Prostate gland (tissue), 2 donors: Measurements from ENCODE around the gene CCDC81.

Experiments
- POLR2A ChIP-seq: fragments of 450-650 bp; IDR thresholded peaks from one replicate; pipeline ENCODE4 v1.6.1; 2016; ENCODE audit warnings: antibody characterized with exemption, mild to moderate bottlenecking
- POLR2AphosphoS5 ChIP-seq: sonication (generic); formaldehyde crosslinking; IDR thresholded peaks from one replicate; pipeline ENCODE4 v1.6.1; 2017; ENCODE audit warnings: antibody characterized with exemption
- TF ChIP-seq, protein P1 (sequence below), 4 experiments: fragments of 200-600 bp in 2 of 4; fragments of 450-650 bp in 2 of 4; sonication (generic) in 2 of 4; IDR thresholded peaks; 1 replicate in 3 of 4; 2 replicates in 1 of 4; pipeline ENCODE4 v1.5.1; 2016 to 2019; ENCODE audit warnings: antibody characterized with exemption in 4 of 4, mild to moderate bottlenecking in 2 of 4, moderate library complexity in 2 of 4

DNA sequence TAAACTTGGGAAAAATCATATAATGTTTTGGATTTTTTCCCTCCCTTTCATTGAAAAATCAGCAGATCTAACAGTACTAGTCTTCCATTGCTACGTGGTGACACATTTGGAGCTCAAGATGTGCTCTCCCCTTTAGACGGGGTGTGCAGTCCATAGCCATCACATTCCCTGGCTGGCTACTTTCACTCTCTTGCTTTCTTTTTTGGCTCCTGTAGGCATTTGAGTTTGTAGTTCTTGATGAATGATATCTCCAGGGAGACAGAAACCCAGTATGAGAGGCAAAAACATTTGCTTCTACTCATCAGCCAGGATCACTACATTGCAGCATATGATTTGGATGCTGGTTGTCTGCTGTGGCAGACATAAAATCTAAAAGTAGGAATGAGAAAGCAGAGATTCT is 12.1 kb downstream of the CCDC81 start:
- TF ChIP-seq, protein P1, sequence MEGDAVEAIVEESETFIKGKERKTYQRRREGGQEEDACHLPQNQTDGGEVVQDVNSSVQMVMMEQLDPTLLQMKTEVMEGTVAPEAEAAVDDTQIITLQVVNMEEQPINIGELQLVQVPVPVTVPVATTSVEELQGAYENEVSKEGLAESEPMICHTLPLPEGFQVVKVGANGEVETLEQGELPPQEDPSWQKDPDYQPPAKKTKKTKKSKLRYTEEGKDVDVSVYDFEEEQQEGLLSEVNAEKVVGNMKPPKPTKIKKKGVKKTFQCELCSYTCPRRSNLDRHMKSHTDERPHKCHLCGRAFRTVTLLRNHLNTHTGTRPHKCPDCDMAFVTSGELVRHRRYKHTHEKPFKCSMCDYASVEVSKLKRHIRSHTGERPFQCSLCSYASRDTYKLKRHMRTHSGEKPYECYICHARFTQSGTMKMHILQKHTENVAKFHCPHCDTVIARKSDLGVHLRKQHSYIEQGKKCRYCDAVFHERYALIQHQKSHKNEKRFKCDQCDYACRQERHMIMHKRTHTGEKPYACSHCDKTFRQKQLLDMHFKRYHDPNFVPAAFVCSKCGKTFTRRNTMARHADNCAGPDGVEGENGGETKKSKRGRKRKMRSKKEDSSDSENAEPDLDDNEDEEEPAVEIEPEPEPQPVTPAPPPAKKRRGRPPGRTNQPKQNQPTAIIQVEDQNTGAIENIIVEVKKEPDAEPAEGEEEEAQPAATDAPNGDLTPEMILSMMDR (IDR thresholded peaks at IDR 0.05) = no peak
- TF ChIP-seq POLR2A (no peak), POLR2AphosphoS5 (no peak)
